ENCODE data around the gene NATD1. TPM values are rescaled to one million over a fixed set of nuclear protein-coding genes. Genes with fewer than 3 reads are reported as not detected.

NATD1 gene
- total and polyA plus RNA-seq, 2 experiments from 2014 or later = 2.1 to 8.1 TPM

- TF ChIP-seq POLR2AphosphoS5 (IDR thresholded peaks at IDR 0.05; ENCODE audit: low read depth) (no peak), ZNF462 (CRISPR knock-in tag; IDR thresholded peaks at IDR 0.05) (no peak), CTCF (conservative IDR thresholded peaks at IDR 0.05; ENCODE audit: low read depth in 2 of 2) (no peak)
Measured at GRCh38 chr17:21253646-21254441, 634 bp upstream of the NATD1 start (continued).

- Mint-ChIP-seq H3K4me3 (peak overlapping the region; percentile 70), H3K36me3 (ENCODE audit: low read depth) (no peaks in the 10 kb centered on the region), H3K27me3 (ENCODE audit: insufficient read depth, low read depth, poor library complexity) (peaks cover 16% of the 10 kb centered on the region), H3K9me3 (peaks cover 2% of the 10 kb centered on the region; the same call in 2 of the 3 replicates), H3K4me1 (peaks cover 2% of the 10 kb centered on the region; the same call in 2 of the 3 replicates), H3K27ac (no peak overlapping the region)
- H3K27ac ChIP-seq (ENCODE audit: low read depth) = no peak overlapping the region
- H3K27me3 ChIP-seq (ENCODE audit: insufficient read depth) = peaks cover 5% of the 10 kb centered on the region; the same call in 1 of the 2 replicates
- DNase-seq (ENCODE audit: low spot score) (no peak), ATAC-seq (no peak)
- H2AFZ ChIP-seq = peak overlapping the region; percentile 43; the same call in 1 of the 2 replicates
- peaks cover 28% of the 10 kb centered on the region for H3K4me1 ChIP-seq (ENCODE audit: insufficient read depth)
- peak overlapping the region; percentile 84 for H3K4me2 ChIP-seq
- H3F3A ChIP-seq (replicated peaks; ENCODE audit: low read depth) = peaks cover 5% of the 10 kb centered on the region; the same call in 1 of the 2 replicates
- no peak for TF ChIP-seq ZNF114 (CRISPR knock-in tag; IDR thresholded peaks at IDR 0.05)
- no peak for TF ChIP-seq CREB1 (CRISPR knock-in tag; IDR thresholded peaks at IDR 0.05; ENCODE audit: low read depth)
- no peak for TF ChIP-seq POLR2AphosphoS5 (IDR thresholded peaks at IDR 0.05; ENCODE audit: low read depth)
- no peak for TF ChIP-seq REST (IDR thresholded peaks at IDR 0.05; ENCODE audit: unreplicated experiment)
- no peak for TF ChIP-seq ETS1 (IDR thresholded peaks at IDR 0.05)
- TF ChIP-seq EZH2phosphoT487 (IDR thresholded peaks at IDR 0.05; ENCODE audit: unreplicated experiment) = no peak
- no peak for TF ChIP-seq EZH2 (IDR thresholded peaks at IDR 0.05; ENCODE audit: low read depth, unreplicated experiment)
- H3K79me2 ChIP-seq (replicated peaks; ENCODE audit: insufficient read depth) = no peaks in the 10 kb centered on the region
- no peaks in the 10 kb centered on the region for H3K9me2 ChIP-seq (ENCODE audit: insufficient read depth)
- H4K20me1 ChIP-seq (replicated peaks; ENCODE audit: insufficient read depth) = no peaks in the 10 kb centered on the region
- no peaks in the 10 kb centered on the region for H3K36me3 ChIP-seq (ENCODE audit: insufficient read depth)
- H3K4me3 ChIP-seq = peak overlapping the region; percentile 59
Measured at GRCh38 chr17:21252289-21252795, 868 bp downstream of the NATD1 start.

Data from GM23338 (cell line).